RPMI7951 (cell line): ENCODE results near the gene LRRC10B. TPM values are rescaled to one million over a fixed set of nuclear protein-coding genes. Genes with fewer than 3 reads are reported as not detected.

ENCODE experiments used
- DNase-seq: peaks from one replicate; pipeline ENCODE4 v3.0.0-alpha.2; 2012; ENCODE audit warnings: low read depth
- total RNA-seq: library from RNA; depleted of rRNA; stranded (reverse); fragments of >200 nt; shearing (Covaris generic); gene quantifications from 2 replicates; pipeline ENCODE4 v1.2.3, GENCODE V29; 2014

Gene LRRC10B
- total RNA-seq, 1 experiment from 2014 or later: not detected

DNA sequence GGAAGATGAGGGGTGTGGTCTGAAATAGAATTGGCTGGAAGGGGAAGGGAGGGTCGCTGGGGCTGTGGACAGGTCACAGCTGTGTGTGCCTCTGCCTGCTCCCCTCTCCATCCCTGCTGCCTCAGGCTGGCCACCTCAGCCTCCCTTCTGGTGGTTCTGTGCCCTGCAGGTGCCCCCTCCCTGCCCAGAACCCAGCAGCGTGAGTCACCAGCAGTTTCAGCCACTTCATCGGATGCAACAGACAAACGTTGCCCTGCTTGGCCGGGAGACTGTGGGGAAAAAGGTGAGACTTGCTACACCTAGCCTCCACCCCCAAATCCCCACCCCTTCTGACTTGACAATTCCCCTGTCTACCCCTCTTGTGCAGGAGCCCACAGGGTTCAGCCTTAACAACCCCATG, 21.8 kb upstream of the LRRC10B start:
- DNase-seq: no peak

DNA sequence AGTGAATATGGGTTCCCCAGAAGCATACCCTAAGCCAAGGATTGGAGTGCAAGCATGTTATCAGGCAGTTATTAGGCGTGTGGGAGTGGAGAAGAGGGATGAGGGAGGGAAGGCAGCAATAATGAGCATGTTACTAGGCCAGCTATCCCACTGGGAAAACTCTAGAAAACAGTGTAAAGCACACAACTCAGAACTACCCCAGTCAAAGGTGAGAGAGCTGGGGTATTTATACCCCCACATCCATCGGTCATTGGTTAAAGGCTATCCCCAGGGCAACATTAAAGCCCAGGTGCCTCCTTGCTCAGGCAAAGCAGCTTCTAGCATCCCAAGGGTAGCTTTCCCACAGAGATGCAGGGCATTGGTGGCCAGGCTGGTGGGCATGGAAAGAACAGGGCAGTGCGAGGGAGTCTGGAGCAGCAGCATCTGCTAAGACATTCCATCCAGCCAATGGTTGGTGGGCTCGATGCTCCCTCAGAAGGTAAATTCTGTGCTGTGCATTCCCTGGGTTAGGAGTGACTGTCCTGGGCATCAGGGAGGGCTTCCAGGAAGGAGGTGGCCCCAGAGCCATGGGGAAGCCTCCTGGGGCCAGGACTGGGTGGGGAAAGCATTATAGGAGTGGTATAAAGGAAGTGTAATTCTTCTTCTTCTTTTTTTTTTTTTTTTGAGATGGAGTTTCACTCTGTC, 21.1 kb upstream of the LRRC10B start:
- DNase-seq: no peak

DNA sequence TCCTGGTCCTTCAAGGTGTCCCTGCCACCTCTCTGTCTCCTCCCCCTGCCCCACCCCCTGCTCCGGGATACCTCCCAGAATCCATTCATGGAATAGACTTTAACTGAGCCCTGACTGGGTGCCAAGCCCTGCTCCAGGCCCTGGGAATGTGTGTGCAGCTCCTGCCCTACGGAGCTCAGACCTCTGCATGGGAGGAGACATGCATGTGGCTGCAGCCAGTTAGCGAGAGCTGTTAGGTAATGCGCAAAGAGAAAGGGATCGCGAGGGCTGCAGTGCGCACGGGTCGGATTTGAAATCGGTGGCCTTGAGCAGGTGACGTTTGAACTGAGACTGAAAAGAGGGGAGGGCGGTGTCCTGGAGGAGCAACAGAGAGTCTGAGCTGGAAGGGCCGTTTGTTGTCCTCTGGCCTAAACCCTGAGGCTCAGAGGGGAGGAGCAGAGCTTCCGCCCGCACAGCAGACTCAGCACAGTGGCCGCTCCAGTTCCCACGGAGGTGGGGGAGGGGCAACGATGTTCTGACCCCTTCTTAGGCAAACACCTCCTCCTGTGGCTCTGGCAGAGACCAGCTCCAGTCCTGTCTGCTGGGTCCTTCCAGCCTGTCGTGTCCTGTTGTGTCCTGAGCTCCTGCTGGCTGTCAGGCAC, 19.8 kb upstream of the LRRC10B start:
- no peak for DNase-seq

DNA sequence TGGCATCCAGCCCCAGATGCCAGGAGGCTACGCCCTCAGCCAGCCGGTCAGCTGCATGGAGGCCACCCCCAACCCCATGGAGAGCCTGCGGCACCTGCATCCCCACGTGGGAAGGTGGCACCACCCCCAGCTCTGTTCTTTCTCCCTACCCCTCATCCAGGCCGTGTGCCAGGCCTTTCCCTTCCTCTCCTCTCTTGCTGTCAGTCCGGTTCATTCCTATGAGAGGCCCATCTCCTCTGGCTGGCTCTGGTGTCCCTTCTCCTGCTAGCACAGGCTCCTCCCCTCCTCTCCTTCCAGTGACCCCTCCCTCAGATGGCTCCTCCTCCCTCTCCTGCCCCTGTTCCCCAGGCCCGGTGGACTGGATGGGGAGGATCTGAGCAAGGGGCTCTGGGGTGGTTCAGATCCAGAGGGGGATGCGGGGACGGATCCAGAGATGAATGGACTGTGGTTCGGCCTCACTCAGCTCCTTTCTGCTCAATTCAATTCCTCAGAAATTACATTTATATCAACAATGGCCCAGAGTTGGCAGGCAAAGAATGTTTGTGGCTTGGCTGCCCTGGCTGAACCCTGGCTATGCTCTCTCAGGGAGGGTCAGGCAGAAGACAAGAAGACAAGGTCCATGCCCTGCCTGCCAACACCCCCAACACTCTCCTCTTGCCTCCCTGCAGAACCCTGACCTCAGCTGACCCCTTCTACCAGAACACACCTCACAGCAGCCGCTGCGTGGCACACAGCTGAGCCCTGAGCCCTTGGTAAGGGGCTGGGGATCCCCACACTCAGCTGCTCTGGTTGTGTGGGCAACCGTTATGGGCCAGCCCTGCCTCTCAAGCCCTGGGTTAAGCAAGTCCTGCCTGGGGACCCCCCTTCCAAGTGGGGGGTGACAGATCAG, 18.5 kb upstream of the LRRC10B start:
- DNase-seq: no peak

DNA sequence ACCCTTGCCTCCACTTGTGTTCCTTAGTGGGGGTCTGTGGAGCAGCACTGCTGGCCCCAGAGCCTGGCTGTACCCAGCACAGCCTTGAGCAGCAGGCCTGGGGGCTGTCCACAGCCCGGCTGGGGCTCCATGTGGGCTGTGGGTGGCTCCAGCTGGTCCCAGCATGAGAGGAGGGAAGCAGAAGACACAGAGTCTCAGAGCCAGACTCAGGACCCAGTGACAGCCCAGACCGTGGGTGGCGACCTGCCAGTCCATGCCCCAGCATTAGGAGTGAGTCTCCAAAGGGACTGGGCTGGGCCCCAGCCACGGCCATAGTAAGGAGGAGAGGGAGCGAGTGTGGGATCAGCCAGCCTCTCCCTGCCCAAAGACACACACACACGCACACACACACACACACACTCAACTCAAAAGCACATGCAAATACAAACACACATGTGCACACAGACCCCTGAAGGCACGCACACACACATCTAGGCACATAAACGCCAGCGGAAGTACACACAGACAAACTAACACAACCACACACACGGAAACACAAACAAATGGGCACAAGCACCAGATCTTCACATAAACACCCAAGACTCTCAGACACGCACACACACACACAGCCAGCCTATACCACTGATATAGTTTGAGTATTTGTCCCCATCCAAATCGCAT, 16.7 kb upstream of the LRRC10B start:
- DNase-seq: no peak

DNA sequence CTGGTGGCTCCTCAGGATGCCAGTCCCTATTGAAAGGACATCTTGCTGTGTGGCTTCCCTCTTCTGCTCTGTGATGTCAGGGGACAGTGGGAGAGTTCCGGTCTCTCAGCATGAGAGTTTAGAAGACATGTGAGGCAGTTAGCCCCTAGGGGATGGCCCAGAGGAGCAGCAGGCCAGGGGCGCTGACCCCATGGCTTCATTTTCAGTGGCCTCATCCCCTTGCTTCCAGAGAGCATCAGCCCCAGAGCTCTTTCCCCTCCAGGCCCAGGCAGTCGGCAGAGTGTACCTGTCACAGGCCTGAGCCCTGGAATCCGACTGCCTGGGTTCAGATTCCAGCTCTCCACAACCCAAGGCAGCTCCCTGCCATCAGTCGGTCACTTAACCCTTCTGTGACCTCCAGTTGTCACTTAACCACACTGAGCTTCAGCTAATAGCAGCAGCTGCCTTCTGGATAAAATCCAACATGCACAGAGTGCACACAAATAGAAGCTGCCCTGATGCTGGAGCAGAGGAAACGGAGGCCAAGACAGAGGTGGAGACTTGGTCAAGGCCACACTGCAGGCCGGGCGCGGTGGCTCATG, 14.1 kb upstream of the LRRC10B start:
- no peak for DNase-seq

DNA sequence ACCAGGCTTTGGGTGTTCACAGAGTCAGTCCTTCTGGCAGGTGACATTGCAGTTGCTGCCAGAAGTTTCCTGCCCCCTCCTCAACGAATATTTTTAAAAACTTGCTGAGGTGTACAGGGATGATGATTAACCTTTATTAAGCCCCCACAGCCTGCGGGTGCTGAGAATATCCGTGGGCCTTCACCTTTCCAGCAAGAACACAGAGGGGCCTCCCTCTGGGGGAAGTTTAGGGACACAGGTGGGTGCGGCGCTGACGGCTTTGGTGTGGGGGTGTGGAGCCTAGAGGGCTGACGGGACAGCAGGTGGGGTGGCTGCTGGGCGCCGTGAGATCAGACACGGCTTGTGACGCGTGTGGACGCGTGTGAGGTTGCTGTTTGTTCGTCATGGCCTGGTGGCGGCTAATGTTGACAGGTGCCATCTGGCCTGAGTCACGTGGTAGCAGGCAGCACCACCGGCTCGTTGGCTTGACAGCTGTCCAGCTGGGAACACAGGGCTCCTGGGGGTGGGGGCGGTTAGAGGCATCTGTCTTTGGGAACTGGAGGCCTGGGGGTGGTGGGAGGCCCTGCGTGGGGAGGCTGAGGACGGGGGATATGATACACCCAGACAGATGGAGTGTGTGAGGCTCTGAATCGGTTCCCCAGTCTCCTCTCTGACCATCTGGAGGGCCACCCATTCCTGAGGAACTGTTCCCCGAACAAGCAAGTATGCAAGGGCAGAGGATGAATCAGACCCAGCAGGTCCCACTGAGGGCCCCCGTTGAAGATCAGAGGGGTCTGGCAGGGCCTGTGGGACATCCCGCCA, 12.5 kb upstream of the LRRC10B start:
- DNase-seq: no peak

DNA sequence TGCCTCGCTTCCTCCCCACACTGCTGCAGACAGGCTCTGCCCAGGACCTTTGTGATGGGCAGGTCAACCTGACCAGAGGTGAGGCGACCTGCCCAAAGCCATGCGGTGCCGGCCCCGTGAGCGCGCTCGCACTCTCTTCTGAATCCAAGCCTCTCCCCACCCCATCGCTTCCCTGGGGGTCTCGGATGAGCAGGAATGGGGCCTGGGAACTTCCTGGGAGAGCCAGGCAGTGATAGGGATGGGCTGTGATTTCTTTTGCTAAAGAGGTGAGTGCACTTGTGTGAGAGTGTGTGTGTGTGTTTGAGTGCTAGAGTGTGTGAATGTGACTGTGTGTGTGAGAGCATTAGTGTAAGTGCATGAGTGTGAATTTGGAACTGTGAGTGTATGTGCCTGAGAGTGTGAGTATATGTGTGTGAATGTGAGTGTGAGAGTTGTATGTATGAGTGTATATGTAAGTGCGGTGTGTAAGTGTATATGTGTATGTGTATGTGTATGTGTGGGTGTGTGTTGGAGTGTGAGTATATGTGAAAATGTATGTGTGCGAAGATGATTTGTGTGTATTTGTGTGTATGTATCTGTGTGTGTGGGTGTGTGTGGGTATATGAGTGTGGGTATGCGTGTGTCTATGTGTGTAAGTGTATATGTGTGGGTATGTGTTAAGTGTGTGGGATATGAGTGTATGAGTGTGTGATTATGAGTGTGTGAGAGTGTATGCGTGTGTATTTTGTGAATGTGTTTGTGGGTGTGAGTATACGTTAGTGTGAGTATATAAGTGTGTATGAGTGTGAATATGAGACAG, 11.7 kb upstream of the LRRC10B start:
- DNase-seq: no peak

DNA sequence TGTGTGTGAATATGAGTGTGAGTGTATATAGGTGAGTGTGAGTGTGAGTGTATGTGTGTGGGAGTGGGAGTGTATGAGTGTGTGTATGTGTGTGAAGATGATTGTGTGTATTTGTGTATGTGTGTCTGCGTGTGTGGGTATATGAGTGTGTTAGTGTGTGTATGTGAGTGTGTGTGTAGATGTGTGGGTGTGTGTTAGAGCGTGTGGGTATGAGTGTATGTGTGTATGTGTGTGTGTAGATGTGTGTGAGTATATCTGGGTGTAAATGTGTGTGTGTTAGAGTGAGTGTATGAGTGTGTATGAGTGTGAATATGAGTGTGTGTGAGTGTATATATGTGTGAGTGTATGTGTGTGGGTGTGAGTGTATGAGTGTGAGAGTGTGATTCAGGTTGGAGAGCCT, 11.1 kb upstream of the LRRC10B start:
- no peak for DNase-seq

DNA sequence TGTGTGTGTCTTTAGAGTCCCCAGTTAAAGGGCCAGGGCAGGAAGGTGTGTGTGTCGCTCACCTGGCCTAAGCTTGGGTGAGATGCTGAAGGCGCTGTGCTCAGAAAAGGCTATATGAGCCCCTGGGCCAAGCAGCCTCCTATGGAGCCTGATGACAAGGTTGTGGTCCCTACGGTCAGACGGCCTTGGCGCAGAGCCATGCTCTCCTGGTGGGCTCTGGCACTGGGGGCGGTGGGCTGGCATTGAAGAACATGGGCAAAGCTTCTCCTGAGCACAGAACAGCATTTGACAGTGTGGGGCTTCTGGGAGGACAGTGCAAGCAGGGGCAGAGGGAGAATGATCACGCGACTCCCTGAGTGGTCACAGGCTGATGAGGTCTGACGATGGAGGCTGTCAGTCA, 10.7 kb upstream of the LRRC10B start:
- no peak for DNase-seq

DNA sequence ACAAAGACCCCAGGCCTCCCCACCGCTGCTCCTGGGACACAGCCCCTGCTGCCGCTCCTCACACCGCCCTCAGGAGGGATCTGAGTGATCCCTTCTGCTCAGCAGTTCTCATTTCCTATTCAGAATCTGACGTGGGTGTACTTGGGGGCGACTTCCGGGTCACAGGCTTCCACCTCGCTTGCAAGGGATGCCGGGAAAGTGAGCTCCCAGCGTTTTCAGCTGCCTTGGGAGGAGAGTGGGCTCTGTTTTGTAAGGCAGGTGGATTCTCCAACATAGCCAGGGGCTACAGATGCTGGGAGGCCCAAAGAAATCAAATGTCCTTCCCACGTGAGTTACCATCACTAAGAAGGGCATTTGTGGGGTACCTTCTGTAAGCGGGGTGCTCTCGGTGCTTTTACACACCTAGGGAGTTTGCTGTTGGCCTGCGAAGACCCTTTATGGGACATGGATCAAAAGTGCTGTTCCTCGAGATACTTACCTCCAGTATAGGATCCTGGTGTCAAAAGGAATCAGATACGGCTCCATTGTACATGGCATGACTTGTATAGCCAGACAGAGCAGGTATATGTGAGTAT, 9.7 kb upstream of the LRRC10B start:
- no peak for DNase-seq

DNA sequence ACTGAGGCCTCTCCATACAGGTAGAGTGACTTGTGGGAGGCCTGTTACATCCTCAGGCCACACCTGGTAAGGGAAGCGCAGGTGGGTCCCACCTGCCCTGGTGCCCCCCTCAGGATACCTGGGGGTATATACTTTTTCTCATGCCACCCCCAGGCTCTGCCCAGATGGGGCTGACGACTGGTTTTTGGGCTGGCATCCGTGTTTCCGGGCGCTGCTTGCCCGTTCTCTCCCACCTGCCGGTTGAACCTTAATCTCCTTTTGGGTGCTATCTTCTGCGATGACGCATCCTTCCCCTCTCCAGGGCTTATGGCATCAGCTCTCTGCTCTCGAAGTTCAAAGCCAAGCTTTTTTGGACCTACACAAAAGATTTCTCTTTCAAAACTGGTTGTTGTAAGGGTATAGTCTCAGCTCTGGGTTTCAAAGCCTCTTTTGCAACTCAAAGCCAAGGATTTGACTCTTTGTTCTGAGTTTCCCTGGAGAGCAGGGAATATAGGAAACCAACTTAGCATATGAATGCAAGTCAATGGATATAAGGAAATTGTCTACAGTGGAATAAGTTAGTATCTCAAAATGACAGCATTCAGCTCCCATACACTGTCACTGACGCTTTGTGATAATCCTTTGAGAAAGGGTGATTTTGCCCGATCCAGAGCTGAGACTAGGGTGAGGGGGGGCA, 8.6 kb upstream of the LRRC10B start:
- DNase-seq: no peak

DNA sequence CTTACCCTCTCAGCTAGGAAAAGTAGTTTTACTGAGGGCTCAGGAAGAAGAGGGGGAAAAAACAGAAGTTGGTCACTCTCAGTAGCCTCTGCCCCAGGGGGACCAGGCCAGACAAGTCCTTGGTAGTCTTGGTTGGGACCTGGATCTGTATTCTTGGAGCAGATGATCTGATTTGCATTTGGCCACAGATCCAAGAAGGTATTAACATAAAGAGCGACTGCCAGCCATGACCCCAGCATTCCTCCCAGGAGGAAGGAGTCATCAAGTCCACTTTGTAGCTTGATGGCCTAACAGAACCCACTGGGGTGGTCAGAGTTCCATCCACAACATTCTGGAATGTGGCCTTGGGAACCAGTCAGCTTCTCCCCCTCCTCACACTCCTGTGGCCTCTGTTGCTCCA, 6.0 kb upstream of the LRRC10B start:
- DNase-seq: no peak

DNA sequence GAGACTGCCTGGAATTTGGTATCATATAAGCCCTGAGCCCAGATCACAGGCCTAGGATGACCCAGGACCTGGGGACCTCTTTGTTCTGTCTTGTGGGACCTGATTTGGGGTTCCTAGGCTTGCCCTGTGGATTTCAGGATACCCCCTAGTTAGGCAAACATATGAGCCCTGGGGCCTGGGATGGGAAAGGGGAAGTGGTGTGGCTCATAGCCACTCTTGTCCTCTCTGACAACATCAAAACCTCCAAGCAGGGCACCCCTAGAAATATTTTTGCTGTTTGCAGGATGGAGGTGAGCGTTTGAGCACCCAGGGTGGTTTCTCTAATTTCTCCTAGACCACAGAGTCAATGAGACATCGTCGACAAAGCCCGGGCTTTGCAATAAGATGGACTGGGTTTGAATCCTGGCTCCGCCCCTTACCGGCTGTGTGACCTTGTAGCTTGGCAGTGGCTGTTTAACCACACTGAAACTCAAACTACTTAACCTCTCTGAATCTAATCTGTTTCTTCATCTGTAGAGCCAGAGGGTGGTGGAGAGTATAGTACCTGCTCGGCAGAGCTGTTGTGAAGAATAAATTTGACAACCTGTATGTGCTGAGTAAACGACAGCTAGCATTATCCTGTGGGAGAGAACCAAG, 5.3 kb upstream of the LRRC10B start:
- no peak for DNase-seq

DNA sequence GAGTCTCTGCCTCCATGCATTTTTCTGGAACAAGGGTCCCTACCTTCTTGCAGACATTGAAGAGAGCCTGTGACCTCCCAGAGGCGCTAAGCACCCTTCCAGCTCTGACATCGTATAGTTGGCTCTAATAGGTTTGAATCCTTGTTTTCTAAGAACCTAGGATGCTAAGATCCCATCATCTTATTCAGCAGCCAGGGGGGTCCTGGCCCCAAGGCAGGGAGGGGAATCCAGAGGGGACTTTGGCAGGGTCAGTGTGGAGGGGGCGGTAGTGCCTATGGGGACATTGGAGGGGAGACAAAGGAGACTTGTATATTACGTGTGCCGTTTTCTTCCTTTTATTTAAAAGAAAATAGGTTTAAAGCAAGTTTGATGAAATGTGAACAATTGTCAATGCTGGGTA, 3.4 kb upstream of the LRRC10B start:
- DNase-seq: no peak

DNA sequence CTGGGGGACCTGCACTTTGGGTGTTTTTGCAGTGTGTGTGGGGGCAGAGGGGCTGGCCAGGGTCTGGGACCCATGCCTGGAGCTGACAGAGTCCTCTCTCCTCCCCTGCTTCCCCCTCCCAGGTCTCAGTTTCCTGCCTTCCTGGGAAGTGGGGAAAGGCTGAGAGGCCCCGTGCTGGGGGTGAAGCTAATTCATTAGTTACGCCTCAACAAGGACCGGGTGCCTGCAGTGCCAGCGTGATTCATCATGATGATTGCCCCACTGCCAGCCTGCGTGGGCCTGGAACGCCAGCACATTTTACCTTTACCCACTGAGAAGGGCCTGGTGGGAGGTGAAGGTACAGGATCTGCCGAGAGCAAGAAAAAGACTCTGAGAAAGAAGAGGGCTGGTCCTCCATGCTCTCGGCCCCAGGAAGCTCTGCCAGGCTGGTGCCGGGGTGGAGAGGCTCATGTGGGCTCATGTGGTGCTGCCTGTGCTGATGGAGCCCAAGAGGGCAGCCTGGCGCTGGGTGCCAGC, 2.9 kb upstream of the LRRC10B start:
- peak; percentile 56 for DNase-seq

DNA sequence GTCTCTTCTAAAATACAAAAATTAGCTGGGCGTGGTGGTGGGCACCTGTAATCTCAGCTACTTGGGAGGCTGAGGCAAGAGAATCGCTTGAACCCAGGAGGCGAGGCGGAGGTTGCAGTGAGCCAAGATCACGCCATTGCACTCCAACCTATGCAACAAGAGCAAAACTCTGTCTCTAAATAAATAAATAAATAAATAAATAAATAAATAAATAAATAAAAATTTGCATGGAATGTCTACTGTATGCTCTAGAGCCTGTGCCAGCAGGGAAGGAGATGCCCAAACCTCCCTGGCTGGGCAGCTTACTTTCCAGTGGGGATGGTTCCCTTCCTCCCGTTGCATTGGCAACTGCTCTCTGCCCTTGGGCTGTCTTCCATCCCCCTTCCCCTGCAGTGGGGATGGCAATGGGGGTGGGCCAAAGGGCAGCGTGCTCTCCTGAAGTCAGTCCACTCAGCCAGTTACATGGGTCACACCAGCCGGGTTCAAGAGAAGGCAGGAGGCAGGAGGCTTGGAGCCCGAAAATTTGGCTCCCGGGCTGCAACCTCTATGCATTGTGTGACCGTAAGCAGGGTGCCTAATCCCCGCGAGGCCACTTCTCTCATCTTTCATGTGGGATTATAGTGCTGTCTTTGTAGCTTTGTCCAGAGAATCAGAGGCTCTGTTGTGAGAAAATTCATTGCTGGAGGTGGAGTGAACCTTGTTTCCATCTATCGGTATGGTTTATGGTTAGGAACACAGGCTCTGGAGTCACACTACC, 1.4 kb upstream of the LRRC10B start:
- DNase-seq: no peak
